Cardiac muscle cell (in vitro differentiated cells and primary cell): ENCODE data around the gene LOXL3. TPM values are rescaled to one million over a fixed set of nuclear protein-coding genes. Genes with fewer than 3 reads are reported as not detected.

ENCODE experiments used
- DNase-seq, 2 donors: peaks; one replicate each; pipeline versions ENCODE4 v3.0.0 to v3.0.0-alpha.2; 2010 to 2017; ENCODE audit warnings: low read depth in 1 of 2, low spot score in 1 of 2
- H3K27ac ChIP-seq: fragments of 200-600 bp; sonication (generic); 2 replicates; pipeline ENCODE4 v1.5.1; 2016
- H3K27me3 ChIP-seq: fragments of 200-600 bp; sonication (generic); 2 replicates; pipeline ENCODE4 v1.6.0; 2016; ENCODE audit warnings: control low read depth
- H3K36me3 ChIP-seq: fragments of 200-600 bp; sonication (generic); 2 replicates; pipeline ENCODE4 v1.5.1; 2016; ENCODE audit warnings: control low read depth
- H3K4me1 ChIP-seq: fragments of 200-600 bp; sonication (generic); 2 replicates; pipeline ENCODE4 v1.8.1; 2017; ENCODE audit warnings: low read depth, mild to moderate bottlenecking, mixed run types
- H3K4me3 ChIP-seq: fragments of 200-600 bp; sonication (generic); 2 replicates; pipeline ENCODE4 v1.5.1; 2016; ENCODE audit warnings: mild to moderate bottlenecking
- H3K9me3 ChIP-seq: fragments of 200-600 bp; sonication (generic); 2 replicates; pipeline ENCODE4 v1.5.1; 2017; ENCODE audit warnings: low read depth, mild to moderate bottlenecking, control low read depth
- CTCF ChIP-seq: IDR thresholded peaks from 2 replicates; pipeline ENCODE4 v1.5.1; 2012; ENCODE audit warnings: low read depth, mild to moderate bottlenecking, low read length
- polyA plus RNA-seq: library from polyadenylated mRNA; unstranded; fragments of >200 nt; fragmentation: Nextera tagmentation; extraction: Ambion mirVana; gene quantifications from 2 replicates; pipeline ENCODE4 v1.2.1, GENCODE V29; 2016
- total RNA-seq: library from RNA; depleted of rRNA; stranded (reverse); fragments of >200 nt; gene quantifications from 2 replicates; pipeline ENCODE4 v1.2.3, GENCODE V29; 2016

Gene LOXL3
- total and polyA plus RNA-seq, 2 experiments from 2014 or later, result 13.4 to 43.3 TPM

GRCh38 chr2:74536166-74536950, 17.4 kb downstream of the LOXL3 start:
- Histone ChIP-seq H3K36me3 (peaks cover 9% of the 10 kb centered on the region), H3K9me3 (no peaks in the 10 kb centered on the region), H3K4me3 (no peak overlapping the region), H3K27me3 (no peaks in the 10 kb centered on the region), H3K27ac (no peak overlapping the region), H3K4me1 (no peaks in the 10 kb centered on the region)
- DNase-seq, result no peak
- TF ChIP-seq CTCF, result no peak

DNA sequence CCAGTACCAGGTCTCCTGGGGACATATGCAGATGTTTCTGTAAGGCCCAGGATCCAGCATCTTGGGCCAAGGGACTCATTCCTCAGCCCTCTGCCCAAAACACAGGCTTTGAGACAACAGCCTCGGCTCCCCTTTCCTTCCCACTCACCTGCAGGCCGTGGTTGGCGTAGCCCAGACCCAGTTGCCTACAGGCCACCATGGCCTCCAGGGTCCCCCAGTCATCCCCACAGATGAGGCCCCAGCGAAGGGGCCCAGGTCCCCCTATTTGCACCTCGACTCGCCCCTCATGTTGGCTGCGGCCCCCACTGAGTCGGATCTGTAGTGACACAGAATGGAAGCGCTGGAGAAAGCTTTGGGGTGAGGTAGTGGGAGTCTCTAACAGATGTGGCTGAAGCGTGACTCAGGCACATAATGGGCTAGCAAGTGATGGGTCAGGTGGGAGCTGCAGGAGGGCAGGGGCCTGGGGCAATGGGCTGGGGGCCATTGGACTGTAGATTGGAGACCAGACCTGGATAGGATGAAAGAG, 18.2 kb downstream of the LOXL3 start:
- Histone ChIP-seq H3K27ac (no peak overlapping the region), H3K27me3 (no peaks in the 10 kb centered on the region), H3K4me1 (peaks cover 4% of the 10 kb centered on the region), H3K4me3 (no peak overlapping the region), H3K9me3 (no peaks in the 10 kb centered on the region), H3K36me3 (peaks cover 9% of the 10 kb centered on the region)
- TF ChIP-seq CTCF, result no peak
- no peak for DNase-seq

DNA sequence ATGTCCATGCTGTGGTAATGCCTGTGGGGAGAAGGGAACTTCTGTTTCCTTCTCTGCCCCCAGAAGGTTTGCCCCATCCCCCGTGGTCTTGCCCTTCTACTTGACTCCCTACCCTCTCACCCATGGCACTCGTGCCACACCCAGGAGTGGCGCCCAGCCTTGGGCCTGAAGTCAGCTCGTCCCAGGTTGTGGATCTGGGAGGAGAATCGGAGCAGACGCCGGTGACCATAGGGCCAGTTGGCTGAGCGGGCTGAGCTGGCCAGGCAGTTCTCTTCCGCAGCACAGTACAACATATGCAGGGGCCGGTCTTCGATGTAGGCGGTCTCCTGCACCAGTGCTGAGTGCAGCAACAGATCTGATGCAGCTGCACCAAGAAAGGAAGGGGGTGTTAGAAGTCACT, 19.3 kb downstream of the LOXL3 start:
- H3K9me3 ChIP-seq, result no peaks in the 10 kb centered on the region
- no peaks in the 10 kb centered on the region for H3K27me3 ChIP-seq

GRCh38 chr2:74533464-74533863, 20.3 kb downstream of the LOXL3 start:
- Histone ChIP-seq H3K4me1 (peaks cover 8% of the 10 kb centered on the region), H3K36me3 (peaks cover 9% of the 10 kb centered on the region), H3K4me3 (no peak overlapping the region), H3K27me3 (no peaks in the 10 kb centered on the region), H3K27ac (no peak overlapping the region), H3K9me3 (no peaks in the 10 kb centered on the region)
- DNase-seq, result no peak
- no peak for TF ChIP-seq CTCF

More for the DNA sequence above, 19.3 kb downstream of the LOXL3 start:
- no peak for TF ChIP-seq CTCF
- Histone ChIP-seq H3K27ac (no peak overlapping the region), H3K4me1 (peaks cover 5% of the 10 kb centered on the region), H3K36me3 (peaks cover 9% of the 10 kb centered on the region), H3K4me3 (no peak overlapping the region)
- DNase-seq, result no peak

DNA sequence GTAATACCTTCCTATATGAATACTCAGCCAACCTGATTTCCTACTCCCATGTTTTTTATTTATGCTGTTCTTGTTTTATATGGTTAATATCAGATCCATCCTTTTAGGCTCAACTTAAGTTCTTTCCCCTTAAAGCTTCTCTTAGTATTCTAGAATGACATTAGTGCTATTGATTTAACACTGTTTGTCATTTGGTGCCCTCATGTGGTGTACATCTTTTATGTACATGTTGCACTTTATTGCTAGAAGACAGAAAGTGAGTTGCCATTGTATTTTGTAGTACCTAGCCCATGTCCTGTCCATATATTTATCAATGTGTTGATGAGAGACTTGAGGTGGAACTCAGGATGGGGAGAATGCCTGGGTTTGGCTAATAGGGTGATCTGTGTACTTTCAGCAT, 21.5 kb downstream of the LOXL3 start:
- Histone ChIP-seq H3K4me1 (peaks cover 9% of the 10 kb centered on the region), H3K36me3 (peaks cover 9% of the 10 kb centered on the region), H3K27me3 (no peaks in the 10 kb centered on the region), H3K27ac (no peak overlapping the region), H3K9me3 (no peaks in the 10 kb centered on the region), H3K4me3 (no peak overlapping the region)
- peak in 1 of 2 donors; percentile 68 for DNase-seq
- peak; percentile 31 for TF ChIP-seq CTCF
